Brain microvascular endothelial cell (primary cell): Measurements from ENCODE around the gene KRTAP5-6.

Source experiments
- DNase-seq: peaks from one replicate; pipeline ENCODE4 v3.0.0-alpha.2; 2020
- H3K27ac ChIP-seq: fragments of 250-450 bp; sonication (Bioruptor Pico); 2 replicates; pipeline ENCODE4 v1.5.1; 2020; ENCODE audit warnings: mild to moderate bottlenecking, moderate library complexity
- H3K27me3 ChIP-seq: fragments of 250-450 bp; sonication (Bioruptor Pico); replicated peaks from 2 replicates; pipeline ENCODE4 v1.5.1; 2020; ENCODE audit warnings: mild to moderate bottlenecking
- H3K36me3 ChIP-seq: fragments of 250-450 bp; sonication (Bioruptor Pico); replicated peaks from 2 replicates; pipeline ENCODE4 v1.5.1; 2020; ENCODE audit warnings: mild to moderate bottlenecking
- H3K4me3 ChIP-seq: 2 replicates; pipeline ENCODE4 v1.5.1; 2011; ENCODE audit warnings: low read depth, mild to moderate bottlenecking, control low read depth, low read length, moderate library complexity
- CTCF ChIP-seq: IDR thresholded peaks from 2 replicates; pipeline ENCODE4 v1.5.1; 2011; ENCODE audit warnings: low read depth, mild to moderate bottlenecking, moderate library complexity, low read length, control low read depth, inconsistent platforms; ENCODE audit errors: missing control alignments
- in situ Hi-C: cut with HindIII; loops from 2 replicates; pipeline ENCODE4 v1.10.0; 2017; ENCODE audit warnings: low sequenced_read_pairs, low pct_ligation_motif_present

The KRTAP5-6 gene

GRCh38 chr11:1702506-1702905 is 5.5 kb downstream of the KRTAP5-6 start:
- in situ Hi-C loops: no loop called here
- no peak overlapping the region for H3K4me3 ChIP-seq
- peaks cover 4% of the 10 kb centered on the region for H3K27me3 ChIP-seq
- H3K36me3 ChIP-seq: no peaks in the 10 kb centered on the region
- DNase-seq: no peak
- no peak overlapping the region for H3K27ac ChIP-seq
- TF ChIP-seq CTCF: no peak

- in situ Hi-C loops: no loop called here
- Histone ChIP-seq H3K27ac (no peak overlapping the region), H3K36me3 (no peaks in the 10 kb centered on the region), H3K4me3 (no peak overlapping the region), H3K27me3 (peaks cover 4% of the 10 kb centered on the region)
- TF ChIP-seq CTCF: no peak
- no peak for DNase-seq
Observed at GRCh38 chr11:1703146-1703545, 6.2 kb downstream of the KRTAP5-6 start.

- no peak for DNase-seq
- in situ Hi-C loops: no loop called here
- no peak for TF ChIP-seq CTCF
- Histone ChIP-seq H3K4me3 (no peak overlapping the region), H3K27ac (no peak overlapping the region), H3K36me3 (no peaks in the 10 kb centered on the region), H3K27me3 (peaks cover 4% of the 10 kb centered on the region)
Observed at GRCh38 chr11:1705126-1706052, 8.4 kb downstream of the KRTAP5-6 start.

- no peak for TF ChIP-seq CTCF
- Histone ChIP-seq H3K27me3 (peaks cover 4% of the 10 kb centered on the region), H3K27ac (no peak overlapping the region), H3K36me3 (no peaks in the 10 kb centered on the region), H3K4me3 (no peak overlapping the region)
- DNase-seq: no peak
- in situ Hi-C loops: no loop called here
Observed at GRCh38 chr11:1706634-1707400, 9.8 kb downstream of the KRTAP5-6 start.

GRCh38 chr11:1707751-1708150 is 10.8 kb downstream of the KRTAP5-6 start:
- Histone ChIP-seq H3K27me3 (peaks cover 4% of the 10 kb centered on the region), H3K4me3 (no peak overlapping the region), H3K27ac (no peak overlapping the region), H3K36me3 (no peaks in the 10 kb centered on the region)
- no peak for DNase-seq
- in situ Hi-C loops: no loop called here
- no peak for TF ChIP-seq CTCF
